Transverse colon (tissue), 3 donors: ENCODE results near the gene SPIN3.

Experiments
- CTCF ChIP-seq, 5 experiments: fragments of 200-600 bp in 3 of 5; fragments of 450-650 bp in 2 of 5; sonication (generic) in 3 of 5; IDR thresholded peaks; 1 replicate in 2 of 5; 2 replicates in 3 of 5; pipeline ENCODE4 v1.5.1; 2016 to 2017; ENCODE audit warnings: antibody characterized with exemption in 5 of 5, inconsistent platforms in 3 of 5, mild to moderate bottlenecking in 2 of 5, moderate library complexity in 1 of 5
- EP300 ChIP-seq: sonication (generic); formaldehyde crosslinking; IDR thresholded peaks from one replicate; pipeline ENCODE4 v1.6.1; 2017; ENCODE audit warnings: antibody characterized with exemption, low read depth
- POLR2A ChIP-seq: fragments of 450-650 bp; IDR thresholded peaks from one replicate; pipeline ENCODE4 v1.6.1; 2016; ENCODE audit warnings: antibody characterized with exemption, mild to moderate bottlenecking, moderate library complexity

DNA sequence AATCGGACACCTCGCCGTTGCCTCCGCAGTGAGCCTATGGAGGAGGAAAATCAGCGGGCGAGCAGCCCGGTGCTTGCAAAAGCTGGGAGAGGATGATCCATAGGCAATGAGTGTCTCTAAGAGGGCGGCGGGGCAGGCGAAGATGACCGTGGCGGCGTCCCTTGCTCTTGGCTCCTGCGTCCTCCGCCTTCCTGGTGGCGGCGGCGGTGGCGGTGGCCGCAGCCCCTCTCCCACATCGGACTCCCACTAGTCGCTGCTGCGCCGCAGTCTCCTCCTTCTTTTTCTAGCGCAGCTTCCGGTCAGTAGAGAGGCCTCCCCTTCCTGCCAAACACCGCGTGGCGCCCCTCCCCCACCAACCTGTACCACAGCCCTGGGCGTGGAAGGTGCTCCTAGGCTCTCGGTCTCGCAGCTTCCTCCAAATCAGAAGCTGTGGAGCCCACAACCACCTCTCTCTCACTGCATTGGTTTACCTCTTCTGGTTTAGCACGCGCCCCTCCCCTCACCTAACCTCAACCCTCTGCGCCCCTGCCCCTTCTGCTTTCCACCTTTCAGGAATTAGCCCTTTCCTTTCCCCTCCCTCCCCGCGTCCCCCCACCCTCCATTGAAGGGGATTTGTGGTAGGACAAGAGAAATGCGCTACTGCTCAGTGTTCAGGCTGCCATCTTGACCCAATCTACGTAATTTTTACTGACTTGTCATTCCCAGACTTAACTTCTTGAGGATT is at the start of gene SPIN3:
- TF ChIP-seq CTCF (IDR thresholded peaks at IDR 0.05) (no peak), EP300 (no peak), POLR2A (peak; percentile 43)
